SKM-1 treated with dmso at 0.1 percent for 144 hours (cell line): ENCODE measurements around the gene CPPED1.
A peak's percentile ranks its signal among the peaks of the same experiment; 100 is the strongest.
"Not testable (repeated sequence)": the region's sequence is repeated elsewhere in the genome, so short reads cannot be mapped to it uniquely, and the experiment has no call there.

ENCODE experiments used
- DNase-seq: peaks from one replicate; lab custom pipeline; 2025; ENCODE audit not compliant: unreplicated experiment; lab: John Stamatoyannopoulos, UW

Gene CPPED1

GRCh38 chr16:12803203-12804093, at the start of gene CPPED1:
Gene CPPED1 (minus strand): TSS chr16:12803887. CDS start chr16:12803776, 111 bp downstream.
- peak; percentile 77 for DNase-seq

GRCh38 chr16:12850186-12850585, 46.5 kb upstream of the CPPED1 start:
- no peak for DNase-seq

- no peak for DNase-seq
These were observed 42.9 kb upstream of the CPPED1 start for GRCh38 chr16:12846592-12846991.

- no peak for DNase-seq
These were observed 41.6 kb upstream of the CPPED1 start for GRCh38 chr16:12845282-12845681.

GRCh38 chr16:12837756-12838155, 34.1 kb upstream of the CPPED1 start:
- no peak for DNase-seq

- peak; percentile 23 for DNase-seq
These were observed 33.6 kb upstream of the CPPED1 start for GRCh38 chr16:12837291-12837690.

GRCh38 chr16:12833926-12834325, 30.2 kb upstream of the CPPED1 start:
- no peak for DNase-seq

- no peak for DNase-seq
These were observed 25.6 kb upstream of the CPPED1 start for GRCh38 chr16:12829096-12829888.

GRCh38 chr16:12828206-12828605, 24.5 kb upstream of the CPPED1 start:
- DNase-seq = no peak

- no peak for DNase-seq
These were observed 22.9 kb upstream of the CPPED1 start for GRCh38 chr16:12826559-12826958.

- peak; percentile 49 for DNase-seq
These were observed 15.7 kb upstream of the CPPED1 start for GRCh38 chr16:12819126-12820117.

- DNase-seq = no peak
These were observed 14.6 kb upstream of the CPPED1 start for GRCh38 chr16:12818326-12818725.

GRCh38 chr16:12816791-12817214, 13.1 kb upstream of the CPPED1 start:
- not testable (repeated sequence) for DNase-seq

- DNase-seq = no peak
These were observed 11.7 kb upstream of the CPPED1 start for GRCh38 chr16:12815361-12815760.

- DNase-seq = not testable (repeated sequence)
These were observed 10.0 kb upstream of the CPPED1 start for GRCh38 chr16:12813734-12814133.

GRCh38 chr16:12813321-12813720, 9.6 kb upstream of the CPPED1 start:
- DNase-seq = not testable (repeated sequence)

- no peak for DNase-seq
These were observed 8.0 kb upstream of the CPPED1 start for GRCh38 chr16:12811441-12812383.

GRCh38 chr16:12805066-12805465, 1.4 kb upstream of the CPPED1 start:
- DNase-seq = no peak

GRCh38 chr16:12804395-12804794, 708 bp upstream of the CPPED1 start:
- no peak for DNase-seq

GRCh38 chr16:12802661-12803060, 1.0 kb downstream of the CPPED1 start:
- DNase-seq = no peak
